CD4-positive, alpha-beta T cell (primary cell): Measurements from ENCODE around the gene TINAGL1. TPM values are rescaled to one million over a fixed set of nuclear protein-coding genes. Genes with fewer than 3 reads are reported as not detected.
A peak's percentile ranks its signal among the peaks of the same experiment; 100 is the strongest.

Experiments
- ATAC-seq: fragments of 200-7000 bp; cut with Tn5 transposase; one replicate; pipeline ENCODE4 v1.10.0; 2022; ENCODE audit warnings: mild to moderate bottlenecking; ENCODE audit not compliant: poor library complexity
- CTCF ChIA-PET: fragments of 350-600 bp; sonication (Branson Sonifier 250); formaldehyde crosslinking; loops from one replicate; lab custom pipeline; 2021; ENCODE audit warnings: antibody characterized with exemption, inconsistent platforms; lab: Charles Lee
- POLR2A ChIA-PET: fragments of 350-600 bp; sonication (Branson Sonifier 250); formaldehyde crosslinking; loops from one replicate; lab custom pipeline; 2021; ENCODE audit warnings: antibody characterized with exemption, inconsistent platforms; lab: Charles Lee
- DNase-seq, 14 experiments: peaks; one replicate each; pipeline ENCODE4 v3.0.0-alpha.2; 2013 to 2020; ENCODE audit warnings: mixed read lengths in 2 of 14
- H3K27ac ChIP-seq, 2 donors: one replicate each; pipeline versions ENCODE4 v1.5.1 to v1.7.0; 2013; ENCODE audit warnings: low read length in 2 of 2, low read depth in 1 of 2, mild to moderate bottlenecking in 1 of 2
- H3K27me3 ChIP-seq, 2 experiments: 1 replicate in 1 of 2; 2 replicates in 1 of 2; pipeline versions ENCODE4 v1.6.1 to v1.7.0; 2013; ENCODE audit warnings: low read length in 2 of 2, control low read depth in 1 of 2, mild to moderate bottlenecking in 1 of 2, moderate library complexity in 1 of 2; ENCODE audit not compliant: insufficient read depth in 2 of 2, control insufficient read depth in 1 of 2
- H3K36me3 ChIP-seq: one replicate; pipeline ENCODE4 v1.6.1; 2013; ENCODE audit warnings: low read length, control low read depth; ENCODE audit not compliant: insufficient read depth
- H3K4me1 ChIP-seq: one replicate; pipeline ENCODE4 v1.6.1; 2013; ENCODE audit warnings: low read length, control low read depth; ENCODE audit not compliant: insufficient read depth
- H3K4me3 ChIP-seq: one replicate; pipeline ENCODE4 v1.5.1; 2013; ENCODE audit warnings: mild to moderate bottlenecking, low read length, moderate library complexity
- H3K9me3 ChIP-seq, 2 experiments: 1 replicate in 1 of 2; 2 replicates in 1 of 2; pipeline versions ENCODE4 v1.6.1 to v1.7.0; 2013; ENCODE audit warnings: low read length in 2 of 2, mild to moderate bottlenecking in 2 of 2, control low read depth in 1 of 2, moderate library complexity in 1 of 2; ENCODE audit not compliant: control insufficient read depth in 1 of 2, insufficient read depth in 1 of 2
- H3K27ac Mint-ChIP-seq: one replicate; pipeline ENCODE4 v1.8.0; 2020; ENCODE audit warnings: mixed read lengths
- H3K27me3 Mint-ChIP-seq: one replicate; pipeline ENCODE4 v1.8.0; 2021; ENCODE audit warnings: mixed read lengths
- H3K36me3 Mint-ChIP-seq: one replicate; pipeline ENCODE4 v1.8.0; 2021; ENCODE audit warnings: low read depth, mixed read lengths
- H3K4me1 Mint-ChIP-seq: one replicate; pipeline ENCODE4 v1.8.0; 2021; ENCODE audit warnings: low read depth, mixed read lengths
- H3K4me3 Mint-ChIP-seq: one replicate; pipeline ENCODE4 v1.8.0; 2020; ENCODE audit warnings: mild to moderate bottlenecking, mixed read lengths
- H3K9me3 Mint-ChIP-seq: one replicate; pipeline ENCODE4 v1.8.0; 2020; ENCODE audit warnings: mixed read lengths
- CTCF ChIP-seq: fragments of 200-600 bp; IDR thresholded peaks from one replicate; pipeline ENCODE4 v1.8.0; 2022; ENCODE audit warnings: antibody characterized with exemption, mild to moderate bottlenecking
- intact Hi-C, 2 experiments: fragments of 100-400 bp; cut with DNase I in 1 of 2; cut with micrococcal nuclease in 1 of 2; formaldehyde crosslinking; loops; one replicate each; pipeline versions ENCODE4 v1.15.1 to v1.9.0; 2023 to 2025; cut with DNase I, micrococcal nuclease
- total RNA-seq, 174 experiments: library from RNA in 2 of 174; stranded (reverse) in 2 of 174; gene quantifications; one replicate each; pipeline ENCODE4 v1.2.3 and lab custom pipeline; 2021 to 2026

The TINAGL1 gene
- total RNA-seq, 2 experiments from 2014 or later: not detected

DNA sequence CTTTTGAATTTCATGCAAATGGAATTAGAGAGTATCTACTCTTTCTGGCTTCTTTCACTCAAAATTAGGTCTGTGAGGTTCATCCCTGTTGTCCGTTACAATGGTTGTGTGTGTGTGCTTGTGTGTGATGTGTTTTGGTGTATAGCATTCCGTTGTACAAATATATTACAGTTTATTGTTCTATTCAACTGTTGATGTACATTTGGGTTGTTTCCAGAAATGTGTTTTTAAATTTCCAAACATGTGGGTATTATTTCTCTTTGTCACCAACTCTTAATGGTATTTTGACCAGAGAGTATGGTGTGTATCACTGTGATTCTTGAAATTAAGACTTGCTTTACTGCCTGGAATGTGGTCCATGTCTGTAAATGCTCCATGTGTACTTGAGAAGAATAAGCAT is 24.3 kb downstream of the TINAGL1 start:
- CTCF ChIA-PET: interaction anchor here (1.3 kb wide), 1 partner anchor 189 kb away, joined by 3 read pairs; no protein-coding TSS in a partner anchor

DNA sequence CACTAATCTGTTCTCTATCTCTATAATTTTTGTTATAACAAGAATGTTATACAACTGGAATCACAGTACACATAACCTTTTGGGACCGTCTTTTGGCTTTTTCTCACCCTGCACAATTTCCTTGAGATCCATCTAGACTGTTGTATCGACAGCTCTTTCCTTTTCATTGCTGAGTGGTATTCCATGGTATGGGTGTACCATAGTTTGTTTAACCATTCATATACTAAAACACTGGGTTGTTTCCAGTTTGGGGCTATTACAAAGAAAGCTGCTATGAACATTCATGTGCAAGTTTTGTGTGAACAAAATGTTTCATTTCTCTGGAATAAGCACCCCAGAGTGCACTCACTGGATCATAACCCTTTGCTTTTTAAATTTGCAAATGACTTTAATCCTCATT is 25.8 kb downstream of the TINAGL1 start:
- no peak overlapping the region for H3K4me3 ChIP-seq
- CTCF ChIA-PET: interaction anchor here (1.3 kb wide), 1 partner anchor 187 kb away, joined by 3 read pairs; no protein-coding TSS in a partner anchor

More for the DNA sequence above, 24.3 kb downstream of the TINAGL1 start:
- ATAC-seq: no peak
- Histone ChIP-seq H3K27me3 (no peaks in the 10 kb centered on the region), H3K36me3 (no peaks in the 10 kb centered on the region), H3K9me3 (no peaks in the 10 kb centered on the region), H3K4me3 (no peak overlapping the region), H3K27ac (no peak overlapping the region), H3K4me1 (no peaks in the 10 kb centered on the region)
- no peak overlapping the region for H3K27ac Mint-ChIP-seq
- no peak overlapping the region for H3K4me3 Mint-ChIP-seq
- intact Hi-C loops: no loop called here
- H3K4me1 Mint-ChIP-seq: no peaks in the 10 kb centered on the region
- DNase-seq: no peak
- H3K9me3 Mint-ChIP-seq: no peaks in the 10 kb centered on the region
- POLR2A ChIA-PET: no interaction called here
- peaks cover 11% of the 10 kb centered on the region for H3K27me3 Mint-ChIP-seq
- TF ChIP-seq CTCF: no peak
- no peaks in the 10 kb centered on the region for H3K36me3 Mint-ChIP-seq

GRCh38 chr1:31605908-31606427 is 29.7 kb downstream of the TINAGL1 start:
- DNase-seq (peak in 4 of 14 experiments; percentile 8 to 70 (median 40)), ATAC-seq (no peak)
- POLR2A ChIA-PET: no interaction called here
- Histone ChIP-seq H3K9me3 (no peaks in the 10 kb centered on the region), H3K36me3 (no peaks in the 10 kb centered on the region), H3K27ac (no peak overlapping the region), H3K27me3 (no peaks in the 10 kb centered on the region), H3K4me3 (no peak overlapping the region), H3K4me1 (no peaks in the 10 kb centered on the region)
- H3K27me3 Mint-ChIP-seq: peaks cover 10% of the 10 kb centered on the region
- TF ChIP-seq CTCF: no peak
- no peaks in the 10 kb centered on the region for H3K36me3 Mint-ChIP-seq
- CTCF ChIA-PET: no interaction called here
- H3K27ac Mint-ChIP-seq: no peak overlapping the region
- H3K9me3 Mint-ChIP-seq: no peaks in the 10 kb centered on the region
- no peak overlapping the region for H3K4me3 Mint-ChIP-seq
- intact Hi-C loops: no loop called here
- no peaks in the 10 kb centered on the region for H3K4me1 Mint-ChIP-seq

More for the DNA sequence above, 25.8 kb downstream of the TINAGL1 start:
- Histone ChIP-seq H3K36me3 (no peaks in the 10 kb centered on the region), H3K27me3 (no peaks in the 10 kb centered on the region), H3K27ac (no peak overlapping the region), H3K4me1 (no peaks in the 10 kb centered on the region), H3K9me3 (no peaks in the 10 kb centered on the region)
- H3K9me3 Mint-ChIP-seq: no peaks in the 10 kb centered on the region
- DNase-seq (no peak), ATAC-seq (no peak)
- no peak for TF ChIP-seq CTCF
- H3K27me3 Mint-ChIP-seq: peaks cover 3% of the 10 kb centered on the region
- no peaks in the 10 kb centered on the region for H3K4me1 Mint-ChIP-seq
- POLR2A ChIA-PET: no interaction called here
- H3K27ac Mint-ChIP-seq: no peak overlapping the region
- no peaks in the 10 kb centered on the region for H3K36me3 Mint-ChIP-seq
- intact Hi-C loops: no loop called here
- no peak overlapping the region for H3K4me3 Mint-ChIP-seq
